ENCODE measurements around the gene ARID1B.
A peak's percentile ranks its signal among the peaks of the same experiment; 100 is the strongest.

The ARID1B gene

DNA sequence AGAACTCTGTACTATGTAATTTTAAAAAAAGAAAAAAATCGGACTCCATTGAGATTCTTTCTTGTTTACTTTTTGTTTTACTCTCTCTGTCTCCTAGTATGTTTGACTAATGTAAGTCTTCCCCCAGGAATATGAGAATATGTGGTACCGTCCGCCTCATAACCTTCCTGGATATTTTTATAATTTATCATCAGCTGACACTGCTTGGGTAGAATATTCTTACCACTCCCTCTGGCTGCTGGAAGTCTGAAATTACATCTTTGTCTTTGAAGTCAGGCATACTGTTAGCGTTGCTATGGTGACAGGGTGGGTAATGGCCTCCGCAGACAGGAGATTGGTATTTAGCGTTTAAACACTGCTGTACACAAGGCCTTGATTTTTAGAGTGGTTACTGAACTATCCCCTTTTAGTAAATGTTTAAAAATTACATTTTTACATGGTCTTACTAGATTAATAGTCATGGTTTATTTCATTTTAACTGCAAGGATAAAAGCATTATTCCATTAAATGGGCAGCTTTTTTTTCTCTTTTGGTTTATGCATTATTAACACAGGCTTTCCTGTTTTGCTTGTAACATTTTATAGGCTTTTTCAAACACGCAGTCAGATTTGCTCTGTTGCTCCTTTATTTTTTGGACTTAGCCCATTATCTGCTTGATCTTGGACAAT, 176.4 kb downstream of the ARID1B start:
- TF ChIP-seq, protein P1, sequence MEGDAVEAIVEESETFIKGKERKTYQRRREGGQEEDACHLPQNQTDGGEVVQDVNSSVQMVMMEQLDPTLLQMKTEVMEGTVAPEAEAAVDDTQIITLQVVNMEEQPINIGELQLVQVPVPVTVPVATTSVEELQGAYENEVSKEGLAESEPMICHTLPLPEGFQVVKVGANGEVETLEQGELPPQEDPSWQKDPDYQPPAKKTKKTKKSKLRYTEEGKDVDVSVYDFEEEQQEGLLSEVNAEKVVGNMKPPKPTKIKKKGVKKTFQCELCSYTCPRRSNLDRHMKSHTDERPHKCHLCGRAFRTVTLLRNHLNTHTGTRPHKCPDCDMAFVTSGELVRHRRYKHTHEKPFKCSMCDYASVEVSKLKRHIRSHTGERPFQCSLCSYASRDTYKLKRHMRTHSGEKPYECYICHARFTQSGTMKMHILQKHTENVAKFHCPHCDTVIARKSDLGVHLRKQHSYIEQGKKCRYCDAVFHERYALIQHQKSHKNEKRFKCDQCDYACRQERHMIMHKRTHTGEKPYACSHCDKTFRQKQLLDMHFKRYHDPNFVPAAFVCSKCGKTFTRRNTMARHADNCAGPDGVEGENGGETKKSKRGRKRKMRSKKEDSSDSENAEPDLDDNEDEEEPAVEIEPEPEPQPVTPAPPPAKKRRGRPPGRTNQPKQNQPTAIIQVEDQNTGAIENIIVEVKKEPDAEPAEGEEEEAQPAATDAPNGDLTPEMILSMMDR (IDR thresholded peaks at IDR 0.05; ENCODE audit: borderline replicate concordance, control extremely low read depth, extremely low read depth, insufficient read depth, missing control alignments) = no peak
- peak; percentile 51 for DNase-seq (ENCODE audit: low spot score)
- in situ Hi-C loops (cut with MboI; ENCODE audit: low sequenced_read_pairs, unreplicated experiment) = no loop called here

DNA sequence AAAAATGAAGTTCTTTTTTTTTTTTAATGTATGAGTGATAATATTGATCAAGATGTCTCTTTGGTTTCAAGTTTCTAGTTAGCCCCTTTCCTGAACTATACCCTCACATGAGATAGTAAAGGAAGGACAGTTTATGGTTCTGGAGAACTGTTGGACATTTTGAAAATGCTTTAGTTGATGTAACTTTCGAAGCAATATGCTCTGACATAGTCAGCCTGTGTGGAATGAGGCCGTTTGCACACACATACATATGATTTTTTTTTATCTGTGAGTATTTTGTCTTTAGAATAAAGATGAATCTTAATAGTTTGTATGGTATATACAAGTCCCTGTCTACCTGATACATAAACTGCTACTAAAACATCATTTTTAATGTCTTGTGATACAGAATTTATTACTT, 177.0 kb downstream of the ARID1B start:
- no peak for DNase-seq (ENCODE audit: low spot score)
- TF ChIP-seq, protein P1 (IDR thresholded peaks at IDR 0.05; ENCODE audit: borderline replicate concordance, control extremely low read depth, extremely low read depth, insufficient read depth, missing control alignments) = no peak
- in situ Hi-C loops (cut with MboI; ENCODE audit: low sequenced_read_pairs, unreplicated experiment) = no loop called here

DNA sequence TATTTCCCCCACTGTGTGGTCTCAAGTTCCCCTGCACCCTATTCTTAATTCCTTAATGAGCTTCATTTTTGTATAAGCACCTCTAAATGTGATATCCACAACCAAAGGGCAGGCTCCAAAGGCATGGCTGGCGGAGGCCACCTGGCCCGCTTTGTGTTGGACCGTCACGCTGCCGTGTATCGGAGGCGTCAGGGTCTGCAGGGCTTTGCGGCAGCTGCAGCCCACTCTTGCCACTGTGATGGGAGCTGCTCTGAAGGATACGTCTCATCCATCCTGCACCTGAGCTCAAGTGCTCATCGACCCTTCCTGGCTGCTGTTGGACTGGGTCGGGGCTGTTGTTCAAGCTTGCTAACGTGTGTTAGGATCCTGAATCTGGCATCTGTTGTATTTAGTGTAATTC, 177.6 kb downstream of the ARID1B start:
- TF ChIP-seq, protein P1 (IDR thresholded peaks at IDR 0.05; ENCODE audit: borderline replicate concordance, control extremely low read depth, extremely low read depth, insufficient read depth, missing control alignments) = no peak
- no peak for DNase-seq (ENCODE audit: low spot score)
- in situ Hi-C loops (cut with MboI; ENCODE audit: low sequenced_read_pairs, unreplicated experiment) = no loop called here

DNA sequence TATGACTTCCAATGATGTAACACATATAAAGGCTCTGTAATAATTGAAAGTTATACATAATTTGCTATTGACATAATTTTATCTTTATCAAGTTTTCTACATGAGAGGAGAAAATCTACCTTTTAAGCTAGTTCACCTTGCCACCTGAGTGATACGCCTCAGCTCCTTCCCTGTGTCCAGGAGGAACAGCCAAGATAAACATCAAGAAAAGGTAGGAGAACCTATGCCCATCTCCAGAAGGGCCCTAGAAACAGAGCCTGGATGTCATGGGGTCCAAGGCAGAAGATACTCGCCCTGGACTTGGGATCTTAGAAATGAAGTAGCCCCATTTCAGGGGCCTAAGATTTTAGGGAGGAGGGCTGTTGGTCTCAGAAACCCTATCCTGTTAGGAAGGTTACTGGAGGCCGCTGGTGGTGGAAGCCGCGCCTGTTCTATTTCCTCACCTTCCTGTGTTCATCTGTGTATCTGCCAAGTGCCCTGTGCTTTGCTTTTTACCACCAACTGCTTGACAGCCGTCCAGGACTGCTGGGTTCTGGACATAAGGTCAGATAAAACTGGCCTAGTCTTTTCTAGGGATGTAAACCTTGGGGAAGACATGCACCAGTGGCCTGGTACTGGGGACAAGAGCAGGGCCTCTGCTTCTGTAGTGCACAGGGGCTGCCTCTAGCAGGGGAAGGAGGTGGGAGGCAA, 178.5 kb downstream of the ARID1B start:
- TF ChIP-seq, protein P1 (IDR thresholded peaks at IDR 0.05; ENCODE audit: borderline replicate concordance, control extremely low read depth, extremely low read depth, insufficient read depth, missing control alignments) = no peak
- in situ Hi-C loops (cut with MboI; ENCODE audit: low sequenced_read_pairs, unreplicated experiment) = no loop called here
- no peak for DNase-seq (ENCODE audit: low spot score)

DNA sequence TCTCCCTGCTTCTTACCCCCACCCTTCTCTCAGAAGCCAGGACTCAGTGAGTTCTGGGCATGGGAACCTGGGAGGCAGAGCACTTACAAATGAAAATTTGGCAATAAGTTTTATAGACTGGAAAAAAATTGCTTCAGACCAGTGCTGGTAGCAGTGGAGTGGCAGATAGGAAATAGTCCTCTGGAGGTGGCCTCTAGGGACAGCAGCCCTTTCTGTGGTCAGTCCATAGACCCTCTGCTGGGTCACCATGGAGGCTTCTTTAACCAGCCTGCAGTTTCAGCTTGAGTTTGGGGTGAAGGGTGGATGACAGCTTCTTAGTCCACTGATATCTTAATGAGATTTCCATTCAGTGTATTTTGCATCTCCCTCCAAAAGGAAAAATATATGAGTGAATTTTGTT, 179.1 kb downstream of the ARID1B start:
- in situ Hi-C loops (cut with MboI; ENCODE audit: low sequenced_read_pairs, unreplicated experiment) = no loop called here
- no peak for DNase-seq (ENCODE audit: low spot score)
- TF ChIP-seq, protein P1 (IDR thresholded peaks at IDR 0.05; ENCODE audit: borderline replicate concordance, control extremely low read depth, extremely low read depth, insufficient read depth, missing control alignments) = no peak

DNA sequence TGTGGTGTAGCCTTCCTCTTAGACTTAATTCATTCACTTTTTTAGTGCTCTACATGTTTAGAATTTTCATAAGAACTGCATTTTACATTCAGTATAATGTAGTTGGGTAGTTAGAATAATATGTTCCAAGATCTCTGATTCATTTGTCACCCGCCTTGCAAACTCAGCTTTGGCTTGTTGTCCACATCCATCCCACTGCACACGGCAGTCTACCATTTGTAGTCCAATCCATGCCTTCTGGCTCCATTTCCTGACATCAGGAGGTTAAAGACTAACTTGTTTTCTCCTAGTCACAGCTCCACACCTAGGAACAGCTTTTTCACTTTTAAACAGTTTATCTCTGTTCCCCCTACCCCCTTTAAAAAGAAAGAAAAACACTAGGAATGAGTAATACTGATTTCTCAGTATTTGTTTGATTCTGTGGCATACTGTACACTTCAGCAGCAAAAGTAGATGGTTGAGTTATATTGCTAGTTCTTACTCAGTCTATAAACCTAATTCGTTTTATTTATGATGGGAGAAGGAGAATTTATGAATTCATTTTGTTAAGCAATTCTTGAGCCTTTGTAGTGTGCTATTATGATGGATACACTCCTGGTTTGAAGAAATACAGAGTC, 180.9 kb downstream of the ARID1B start:
- DNase-seq (ENCODE audit: low spot score) = no peak
- in situ Hi-C loops (cut with MboI; ENCODE audit: low sequenced_read_pairs, unreplicated experiment) = no loop called here
- TF ChIP-seq, protein P1 (IDR thresholded peaks at IDR 0.05; ENCODE audit: borderline replicate concordance, control extremely low read depth, extremely low read depth, insufficient read depth, missing control alignments) = no peak
